Subcutaneous abdominal adipose tissue (tissue), 5 donors: ENCODE results near the gene ELAPOR2.

Experiments used
- H3K27ac ChIP-seq: one replicate; pipeline ENCODE4 v1.7.0; 2013; ENCODE audit warnings: low read depth, mild to moderate bottlenecking, inconsistent platforms, low read length, moderate library complexity
- H3K27me3 ChIP-seq, 5 donors: one replicate each; pipeline ENCODE4 v1.7.0; 2013; ENCODE audit warnings: low read length in 5 of 5, inconsistent platforms in 1 of 5; ENCODE audit not compliant: control insufficient read depth in 5 of 5, insufficient read depth in 4 of 5
- H3K36me3 ChIP-seq, 5 donors: one replicate each; pipeline ENCODE4 v1.7.0; 2013; ENCODE audit warnings: low read length in 5 of 5; ENCODE audit not compliant: control insufficient read depth in 5 of 5, insufficient read depth in 5 of 5
- H3K4me1 ChIP-seq, 5 donors: one replicate each; pipeline ENCODE4 v1.7.0; 2013; ENCODE audit warnings: low read length in 5 of 5, mild to moderate bottlenecking in 3 of 5, moderate library complexity in 1 of 5; ENCODE audit not compliant: control insufficient read depth in 5 of 5, insufficient read depth in 5 of 5
- H3K4me3 ChIP-seq, 5 donors: one replicate each; pipeline ENCODE4 v1.7.0; 2013; ENCODE audit warnings: low read length in 5 of 5, low read depth in 1 of 5
- H3K9ac ChIP-seq, 5 donors: one replicate each; pipeline ENCODE4 v1.7.0; 2013; ENCODE audit warnings: low read length in 5 of 5, mild to moderate bottlenecking in 4 of 5, moderate library complexity in 3 of 5
- H3K9me3 ChIP-seq, 5 donors: one replicate each; pipeline ENCODE4 v1.7.0; 2013; ENCODE audit warnings: low read length in 5 of 5; ENCODE audit not compliant: control insufficient read depth in 5 of 5
- donor health status: healthy.
- donor health status: healthy.
- donor health status: healthy.
- donor health status: healthy.
- donor health status: healthy.

Gene ELAPOR2

GRCh38 chr7:87091487-87092066 is 32.1 kb upstream of the ELAPOR2 start:
- Histone ChIP-seq H3K4me3 (no peak overlapping the region), H3K9ac (no peak overlapping the region), H3K9me3 (no peaks in the 10 kb centered on the region), H3K4me1 (peaks cover 0 to 8% (median 0%) of the 10 kb centered on the region in 5 donors), H3K36me3 (no peaks in the 10 kb centered on the region), H3K27me3 (no peaks in the 10 kb centered on the region), H3K27ac (no peak overlapping the region)

DNA sequence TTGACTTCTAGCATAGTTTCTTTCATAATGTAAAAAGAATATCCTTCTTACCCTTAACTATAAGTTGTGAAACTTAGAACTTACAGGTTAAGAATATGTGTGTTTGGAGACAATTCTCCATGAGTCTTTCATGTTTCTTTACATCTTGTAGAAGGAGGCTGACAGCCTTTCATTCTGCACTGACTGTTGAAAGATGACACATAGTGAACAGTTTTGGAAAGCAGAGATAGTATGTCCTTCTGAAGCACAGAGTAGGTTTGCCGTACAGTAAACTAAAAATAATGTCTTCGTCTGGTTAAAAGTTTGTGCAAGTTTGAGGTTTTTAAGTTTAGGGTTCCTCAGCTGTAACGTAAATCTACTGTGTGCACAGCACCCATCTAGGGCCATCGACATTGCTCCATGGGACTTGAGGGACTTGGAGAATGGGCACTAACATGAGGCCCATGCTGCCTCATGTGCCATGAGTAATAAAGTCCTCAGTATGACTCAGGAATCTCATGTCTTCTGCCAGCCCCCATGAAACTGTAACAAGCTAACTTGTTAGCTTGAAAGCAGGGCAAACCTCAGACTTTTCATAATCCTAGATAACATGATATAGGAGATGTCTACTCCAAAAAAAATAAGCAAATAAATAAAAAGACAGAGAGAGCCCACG is 24.5 kb upstream of the ELAPOR2 start:
- H3K9ac ChIP-seq = no peak overlapping the region

GRCh38 chr7:87082675-87083074 is 23.2 kb upstream of the ELAPOR2 start:
- H3K27me3 ChIP-seq = no peaks in the 10 kb centered on the region
- peaks cover 0 to 3% (median 0%) of the 10 kb centered on the region in 5 donors for H3K4me1 ChIP-seq
- H3K4me3 ChIP-seq = no peak overlapping the region
- H3K36me3 ChIP-seq = no peaks in the 10 kb centered on the region
- H3K9me3 ChIP-seq = no peaks in the 10 kb centered on the region
- no peak overlapping the region for H3K9ac ChIP-seq
- no peak overlapping the region for H3K27ac ChIP-seq

More for the DNA sequence above, 24.5 kb upstream of the ELAPOR2 start:
- Histone ChIP-seq H3K36me3 (no peaks in the 10 kb centered on the region), H3K27ac (no peak overlapping the region), H3K4me1 (peaks cover 0 to 3% (median 0%) of the 10 kb centered on the region in 5 donors), H3K27me3 (no peaks in the 10 kb centered on the region), H3K9me3 (no peaks in the 10 kb centered on the region), H3K4me3 (no peak overlapping the region)

DNA sequence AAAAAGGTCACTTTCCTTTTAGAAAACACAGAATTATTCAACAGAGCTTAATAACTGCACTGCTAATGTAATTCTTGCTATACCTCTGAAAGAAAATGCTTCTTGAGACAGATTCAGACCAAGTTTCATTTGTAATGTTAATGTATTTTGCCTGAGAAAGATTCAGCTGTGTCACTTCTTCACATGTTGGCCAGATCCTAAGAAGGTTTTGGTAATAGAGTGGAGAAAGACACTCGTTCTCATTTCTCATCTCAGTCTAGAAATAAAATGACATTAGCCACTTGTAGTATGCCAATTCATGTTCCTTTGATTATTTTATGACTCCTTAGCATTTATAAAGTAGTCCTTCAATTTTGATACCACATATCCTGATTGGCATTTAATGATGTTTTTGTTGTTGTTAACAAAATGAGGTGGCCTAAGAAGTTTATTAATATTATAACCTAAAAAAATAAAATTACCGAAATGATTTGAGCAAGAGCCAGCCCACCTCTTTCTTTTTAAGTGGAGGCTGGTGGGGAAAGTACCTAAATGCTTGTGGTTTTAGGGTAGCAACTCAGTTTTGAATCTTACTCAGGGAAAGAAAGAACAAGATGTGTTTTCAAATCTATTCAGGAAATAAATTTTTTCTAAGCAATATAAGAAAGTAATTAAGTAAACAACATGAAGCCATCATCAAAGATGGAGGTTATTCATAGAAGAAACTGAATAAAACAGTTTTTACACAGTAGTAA is 16.4 kb upstream of the ELAPOR2 start:
- Histone ChIP-seq H3K36me3 (no peaks in the 10 kb centered on the region), H3K9me3 (no peaks in the 10 kb centered on the region), H3K27ac (no peak overlapping the region), H3K4me3 (no peak overlapping the region), H3K4me1 (no peaks in the 10 kb centered on the region), H3K9ac (no peak overlapping the region), H3K27me3 (no peaks in the 10 kb centered on the region)

- H3K4me1 ChIP-seq = no peaks in the 10 kb centered on the region
- H3K27me3 ChIP-seq = no peaks in the 10 kb centered on the region
- H3K9ac ChIP-seq = no peak overlapping the region
- peaks cover 0 to 2% (median 0%) of the 10 kb centered on the region in 5 donors for H3K9me3 ChIP-seq
- H3K36me3 ChIP-seq = no peaks in the 10 kb centered on the region
- H3K27ac ChIP-seq = no peak overlapping the region
- no peak overlapping the region for H3K4me3 ChIP-seq
Observed at GRCh38 chr7:87067788-87068187, 8.3 kb upstream of the ELAPOR2 start.

DNA sequence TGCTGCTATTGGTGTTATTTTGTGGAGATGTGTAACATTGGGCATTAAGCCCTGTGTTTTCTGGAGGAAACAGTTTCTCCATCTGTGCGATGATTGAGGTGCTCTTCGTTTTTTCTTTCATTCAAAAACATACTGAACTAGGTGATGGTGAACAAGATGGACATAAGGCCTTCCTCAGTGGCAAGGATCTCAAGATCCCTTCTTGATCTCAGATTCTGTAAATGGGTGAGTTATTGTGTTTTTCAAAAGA is 759 bp upstream of the ELAPOR2 start:
- no peaks in the 10 kb centered on the region for H3K36me3 ChIP-seq
- H3K9ac ChIP-seq = peak overlapping the region in 2 of 5 donors; percentile 36 to 66
- peak overlapping the region; percentile 33 for H3K27ac ChIP-seq
- no peaks in the 10 kb centered on the region for H3K27me3 ChIP-seq
- peak overlapping the region; percentile 76 to 86 (median 79) for H3K4me3 ChIP-seq
- H3K4me1 ChIP-seq = peaks cover 0 to 42% (median 35%) of the 10 kb centered on the region in 5 donors
- no peaks in the 10 kb centered on the region for H3K9me3 ChIP-seq

DNA sequence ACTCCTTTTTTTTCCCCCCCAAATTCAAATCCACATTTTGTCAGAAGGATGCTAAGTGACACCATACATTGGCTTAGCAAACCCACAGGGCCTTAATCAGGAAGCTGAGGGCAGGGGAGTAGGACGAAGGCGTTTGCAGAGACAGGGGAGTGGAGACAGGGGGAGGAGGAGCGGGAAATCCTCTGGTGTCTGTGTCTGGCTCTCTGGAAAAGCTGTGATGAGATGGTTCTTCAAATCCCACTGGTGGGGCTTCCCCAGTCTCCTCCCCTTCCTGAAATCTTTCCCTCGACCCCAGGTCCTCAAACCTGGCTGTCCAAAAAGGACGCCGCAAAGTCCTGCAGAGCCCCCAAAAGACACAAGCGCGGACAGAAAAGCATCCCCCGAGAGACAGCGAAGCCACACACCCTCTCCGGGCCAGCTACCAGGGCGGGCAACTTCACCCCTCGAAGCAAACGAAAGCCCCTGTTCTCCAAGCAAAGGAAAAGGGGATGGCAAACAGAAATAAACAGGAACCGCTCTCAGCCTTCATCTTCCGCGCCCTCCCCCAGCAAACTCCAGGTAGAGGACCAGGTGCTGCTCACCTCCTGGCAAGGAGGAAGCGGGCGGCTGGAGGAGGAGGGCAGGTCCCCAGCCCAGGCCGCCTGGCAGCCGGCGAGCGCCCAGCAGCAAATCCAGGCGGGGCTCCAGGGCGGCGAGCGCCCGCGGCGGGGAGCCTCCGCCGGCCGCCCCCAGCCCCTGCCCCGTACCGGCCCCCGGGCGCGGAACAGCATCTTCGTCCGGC is 520 bp downstream of the ELAPOR2 start:
- Histone ChIP-seq H3K4me3 (peak overlapping the region; percentile 72 to 94 (median 84)), H3K36me3 (no peaks in the 10 kb centered on the region), H3K9me3 (no peaks in the 10 kb centered on the region), H3K9ac (peak overlapping the region in 4 of 5 donors; percentile 57 to 89 (median 74)), H3K4me1 (peaks cover 0 to 42% (median 35%) of the 10 kb centered on the region in 5 donors), H3K27me3 (no peaks in the 10 kb centered on the region), H3K27ac (no peak overlapping the region)

DNA sequence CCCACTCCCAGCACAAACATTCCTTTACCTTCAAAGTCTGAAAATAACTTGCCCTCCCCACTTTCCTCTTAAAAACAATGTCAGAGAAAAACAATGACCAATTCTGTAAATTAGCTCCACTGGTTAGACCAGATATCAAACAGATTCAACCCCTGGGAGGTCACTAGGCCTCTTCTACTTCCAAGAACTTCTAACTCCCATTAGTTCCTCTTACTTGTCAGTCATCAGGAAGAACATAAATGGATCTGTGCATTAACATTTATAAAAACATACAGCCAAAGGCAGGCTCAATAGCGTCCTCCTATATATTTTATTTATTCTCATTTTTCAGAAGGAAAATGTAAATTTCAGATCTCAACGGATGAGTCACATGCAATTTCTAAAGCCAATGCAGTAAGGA is 2.2 kb downstream of the ELAPOR2 start:
- no peaks in the 10 kb centered on the region for H3K36me3 ChIP-seq
- H3K4me3 ChIP-seq = no peak overlapping the region
- no peaks in the 10 kb centered on the region for H3K27me3 ChIP-seq
- peaks cover 0 to 42% (median 35%) of the 10 kb centered on the region in 5 donors for H3K4me1 ChIP-seq
- peak overlapping the region in 3 of 5 donors; percentile 43 to 45 (median 44) for H3K9ac ChIP-seq
- H3K27ac ChIP-seq = peak overlapping the region; percentile 73
- no peaks in the 10 kb centered on the region for H3K9me3 ChIP-seq

GRCh38 chr7:87056346-87056745 is 3.1 kb downstream of the ELAPOR2 start:
- Histone ChIP-seq H3K4me1 (peaks cover 0 to 42% (median 35%) of the 10 kb centered on the region in 5 donors), H3K36me3 (no peaks in the 10 kb centered on the region), H3K27ac (peak overlapping the region; percentile 73), H3K9ac (peak overlapping the region in 2 of 5 donors; percentile 43 to 45), H3K9me3 (no peaks in the 10 kb centered on the region), H3K27me3 (no peaks in the 10 kb centered on the region), H3K4me3 (no peak overlapping the region)

DNA sequence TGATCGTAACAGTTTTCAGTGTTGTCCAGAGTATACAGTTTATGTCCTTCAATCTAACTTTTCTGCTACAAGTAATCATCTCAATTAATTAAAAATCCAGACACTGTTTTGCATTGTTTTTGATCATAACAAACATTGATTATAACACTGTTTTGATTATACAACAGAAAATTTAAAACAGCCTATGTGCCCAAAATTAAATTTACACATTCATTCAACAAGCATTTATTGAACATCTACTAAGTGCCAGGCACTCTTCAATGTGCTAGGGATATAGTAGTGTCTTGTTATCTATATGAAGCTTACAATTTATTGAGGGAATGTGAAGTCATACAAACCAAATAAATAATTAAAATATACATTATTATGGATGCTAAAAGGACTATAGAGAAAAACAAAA is 10.6 kb downstream of the ELAPOR2 start:
- Histone ChIP-seq H3K27ac (no peak overlapping the region), H3K9me3 (no peaks in the 10 kb centered on the region), H3K4me1 (no peaks in the 10 kb centered on the region), H3K4me3 (no peak overlapping the region), H3K27me3 (no peaks in the 10 kb centered on the region), H3K36me3 (no peaks in the 10 kb centered on the region), H3K9ac (no peak overlapping the region)
